Measurements from ENCODE around the gene KMT2D.
"Not testable (repeated sequence)": the region's sequence is repeated elsewhere in the genome, so short reads cannot be mapped to it uniquely, and the experiment has no call there.

KMT2D gene

GRCh38 chr12:49086116-49086515, 25.5 kb upstream of the KMT2D start:
- DNase-seq = no peak

GRCh38 chr12:49084438-49084837, 23.8 kb upstream of the KMT2D start:
- DNase-seq = no peak

- no peak for DNase-seq
Observed at GRCh38 chr12:49079793-49080192, 19.2 kb upstream of the KMT2D start.

GRCh38 chr12:49070971-49071370, 10.4 kb upstream of the KMT2D start:
- DNase-seq = no peak

- peak; percentile 99 for DNase-seq
Observed at GRCh38 chr12:49069507-49070346, 9.1 kb upstream of the KMT2D start, which contains the start of gene RHEBL1. TSS of gene RHEBL1 (minus strand) at chr12:49069979. CDS start at chr12:49069785, 194 bp downstream.

- DNase-seq = no peak
Observed at GRCh38 chr12:49068879-49069506, 8.4 kb upstream of the KMT2D start.

GRCh38 chr12:49066120-49066519, 5.5 kb upstream of the KMT2D start:
- DNase-seq = no peak

- DNase-seq = no peak
Observed at GRCh38 chr12:49064767-49065152, 4.2 kb upstream of the KMT2D start.

- DNase-seq = not testable (repeated sequence)
Observed at GRCh38 chr12:49061916-49062315, 1.3 kb upstream of the KMT2D start.

- no peak for DNase-seq
Observed at GRCh38 chr12:49061157-49061650, 610 bp upstream of the KMT2D start.

GRCh38 chr12:49059299-49060171, 1.1 kb downstream of the KMT2D start:
- peak; percentile 33 for DNase-seq

- DNase-seq = peak; percentile 15
Observed at GRCh38 chr12:49059045-49059298, 1.6 kb downstream of the KMT2D start.

- no peak for DNase-seq
Observed at GRCh38 chr12:49058366-49059044, 2.1 kb downstream of the KMT2D start.

- DNase-seq = peak; percentile 25
Observed at GRCh38 chr12:49057888-49058287, 2.7 kb downstream of the KMT2D start.

- DNase-seq = peak; percentile 96
Observed at GRCh38 chr12:49055978-49056754, 4.4 kb downstream of the KMT2D start.

- no peak for DNase-seq
Observed at GRCh38 chr12:49055092-49055491, 5.5 kb downstream of the KMT2D start.

GRCh38 chr12:49054524-49054923, 6.1 kb downstream of the KMT2D start:
- DNase-seq = no peak

- no peak for DNase-seq
Observed at GRCh38 chr12:49054096-49054495, 6.5 kb downstream of the KMT2D start.

- no peak for DNase-seq
Observed at GRCh38 chr12:49052451-49053208, 8.0 kb downstream of the KMT2D start.

- DNase-seq = no peak
Observed at GRCh38 chr12:49051777-49052438, 8.7 kb downstream of the KMT2D start.

GRCh38 chr12:49051373-49051764, 9.2 kb downstream of the KMT2D start:
- DNase-seq = no peak
